Natural killer cell treated with Interleukin-12 subunit alpha and Interleukin-12 subunit beta and Interleukin-15 and Interleukin-18, amount 100 ng/mL, for 72 hours (primary cell): ENCODE data around the gene MAP1LC3C. TPM values are rescaled to one million over a fixed set of nuclear protein-coding genes. Genes with fewer than 3 reads are reported as not detected.
"Not testable (repeated sequence)": the region's sequence is repeated elsewhere in the genome, so short reads cannot be mapped to it uniquely, and the experiment has no call there.

Source experiments
- ATAC-seq, 2 donors: fragments of 150-1000 bp; cut with Tn5 transposase in 1 of 2; sonication (Bioruptor Pico), chemical (Tn5 transposase) in 1 of 2; 2 replicates each; pipeline ENCODE4 v1.10.0; 2021
- DNase-seq: peaks from one replicate; pipeline ENCODE4 v3.0.0; 2022; ENCODE audit warnings: low spot score
- H3K27ac Mint-ChIP-seq, 2 donors: 1 replicate in 1 of 2; 2 replicates in 1 of 2; pipeline ENCODE4 v1.8.0; 2022; ENCODE audit warnings: mixed read lengths in 2 of 2, mild to moderate bottlenecking in 1 of 2, moderate library complexity in 1 of 2
- H3K27me3 Mint-ChIP-seq, 2 donors: 1 replicate in 1 of 2; 2 replicates in 1 of 2; pipeline ENCODE4 v1.8.0; 2022; ENCODE audit warnings: mixed read lengths in 2 of 2
- H3K36me3 Mint-ChIP-seq: one replicate; pipeline ENCODE4 v1.8.0; 2022; ENCODE audit warnings: mixed read lengths
- H3K4me1 Mint-ChIP-seq, 2 donors: 1 replicate in 1 of 2; 2 replicates in 1 of 2; pipeline ENCODE4 v1.8.0; 2022; ENCODE audit warnings: low read depth in 2 of 2, mixed read lengths in 2 of 2, mild to moderate bottlenecking in 1 of 2
- H3K4me3 Mint-ChIP-seq: one replicate; pipeline ENCODE4 v1.8.0; 2022; ENCODE audit warnings: mixed read lengths
- H3K9me3 Mint-ChIP-seq: 2 replicates; pipeline ENCODE4 v1.8.0; 2022; ENCODE audit warnings: mixed read lengths
- total RNA-seq, 2 donors: library from RNA; stranded (reverse); gene quantifications; one replicate each; pipeline ENCODE4 v1.2.3, GENCODE V29; 2022

Gene MAP1LC3C
- total RNA-seq, 2 donors from 2014 or later: not detected

GRCh38 chr1:242005866-242006535 lies 7.1 kb upstream of the MAP1LC3C start:
- H3K36me3 Mint-ChIP-seq: no peaks in the 10 kb centered on the region
- H3K27ac Mint-ChIP-seq: no peak overlapping the region
- no peaks in the 10 kb centered on the region for H3K4me1 Mint-ChIP-seq
- DNase-seq (no peak), ATAC-seq (no peak)
- H3K9me3 Mint-ChIP-seq: no peaks in the 10 kb centered on the region
- no peak overlapping the region for H3K4me3 Mint-ChIP-seq
- peaks cover 7% of the 10 kb centered on the region in 2 donors for H3K27me3 Mint-ChIP-seq

- DNase-seq (no peak), ATAC-seq (no peak)
- Mint-ChIP-seq H3K36me3 (no peaks in the 10 kb centered on the region), H3K27me3 (peaks cover 4 to 7% of the 10 kb centered on the region in 2 donors), H3K4me1 (no peaks in the 10 kb centered on the region), H3K9me3 (no peaks in the 10 kb centered on the region), H3K27ac (no peak overlapping the region), H3K4me3 (no peak overlapping the region)
Observed at GRCh38 chr1:242004751-242005495, 6.0 kb upstream of the MAP1LC3C start.

GRCh38 chr1:242002510-242002909 lies 3.6 kb upstream of the MAP1LC3C start:
- Mint-ChIP-seq H3K36me3 (no peaks in the 10 kb centered on the region), H3K4me1 (peaks cover 0 to 6% of the 10 kb centered on the region in 2 donors), H3K27ac (no peak overlapping the region), H3K9me3 (no peaks in the 10 kb centered on the region), H3K4me3 (no peak overlapping the region), H3K27me3 (peaks cover 0 to 5% of the 10 kb centered on the region in 2 donors)
- ATAC-seq (no peak), DNase-seq (no peak)

- no peak for ATAC-seq
- Mint-ChIP-seq H3K27me3 (peaks cover 0 to 5% of the 10 kb centered on the region in 2 donors), H3K4me3 (no peak overlapping the region), H3K9me3 (no peaks in the 10 kb centered on the region), H3K27ac (no peak overlapping the region), H3K36me3 (no peaks in the 10 kb centered on the region), H3K4me1 (peaks cover 0 to 6% of the 10 kb centered on the region in 2 donors)
- DNase-seq: no peak
Observed at GRCh38 chr1:242002072-242002471, 3.2 kb upstream of the MAP1LC3C start.

GRCh38 chr1:242000434-242000833 lies 1.5 kb upstream of the MAP1LC3C start:
- Mint-ChIP-seq H3K4me3 (no peak overlapping the region), H3K4me1 (peaks cover 0 to 6% of the 10 kb centered on the region in 2 donors), H3K9me3 (no peaks in the 10 kb centered on the region), H3K27me3 (peaks cover 0 to 6% of the 10 kb centered on the region in 2 donors), H3K36me3 (no peaks in the 10 kb centered on the region), H3K27ac (no peak overlapping the region)
- DNase-seq: no peak
- ATAC-seq: no peak

- H3K27ac Mint-ChIP-seq: peak overlapping the region in 1 of 2 donors; percentile 50
- H3K4me1 Mint-ChIP-seq: peaks cover 0 to 6% of the 10 kb centered on the region in 2 donors
- H3K36me3 Mint-ChIP-seq: no peaks in the 10 kb centered on the region
- H3K4me3 Mint-ChIP-seq: peak overlapping the region; percentile 58
- H3K9me3 Mint-ChIP-seq: no peaks in the 10 kb centered on the region
- H3K27me3 Mint-ChIP-seq: peaks cover 0 to 6% of the 10 kb centered on the region in 2 donors
- ATAC-seq (peak; percentile 65 to 77), DNase-seq (no peak)
Observed at GRCh38 chr1:241998412-241998921, 431 bp downstream of the MAP1LC3C start.

- no peaks in the 10 kb centered on the region for H3K9me3 Mint-ChIP-seq
- ATAC-seq: no peak
- H3K27me3 Mint-ChIP-seq: peaks cover 0 to 5% of the 10 kb centered on the region in 2 donors
- H3K36me3 Mint-ChIP-seq: no peaks in the 10 kb centered on the region
- peaks cover 0 to 6% of the 10 kb centered on the region in 2 donors for H3K4me1 Mint-ChIP-seq
- H3K4me3 Mint-ChIP-seq: no peak overlapping the region
- DNase-seq: no peak
- no peak overlapping the region for H3K27ac Mint-ChIP-seq
Observed at GRCh38 chr1:241997401-241997998, 1.4 kb downstream of the MAP1LC3C start.

- H3K4me1 Mint-ChIP-seq: peaks cover 0 to 6% of the 10 kb centered on the region in 2 donors
- no peaks in the 10 kb centered on the region for H3K36me3 Mint-ChIP-seq
- no peak overlapping the region for H3K4me3 Mint-ChIP-seq
- no peak for DNase-seq
- no peaks in the 10 kb centered on the region for H3K9me3 Mint-ChIP-seq
- no peak for ATAC-seq
- H3K27ac Mint-ChIP-seq: no peak overlapping the region
- H3K27me3 Mint-ChIP-seq: peaks cover 0 to 4% of the 10 kb centered on the region in 2 donors
Observed at GRCh38 chr1:241994171-241994570, 4.7 kb downstream of the MAP1LC3C start.

GRCh38 chr1:241992734-241993133 lies 6.2 kb downstream of the MAP1LC3C start:
- DNase-seq (no peak), ATAC-seq (no peak)
- no peaks in the 10 kb centered on the region for H3K9me3 Mint-ChIP-seq
- no peak overlapping the region for H3K27ac Mint-ChIP-seq
- no peaks in the 10 kb centered on the region for H3K36me3 Mint-ChIP-seq
- H3K4me1 Mint-ChIP-seq: no peaks in the 10 kb centered on the region
- no peak overlapping the region for H3K4me3 Mint-ChIP-seq
- peaks cover 0 to 4% of the 10 kb centered on the region in 2 donors for H3K27me3 Mint-ChIP-seq

GRCh38 chr1:241990040-241990439 lies 8.9 kb downstream of the MAP1LC3C start:
- no peaks in the 10 kb centered on the region for H3K4me1 Mint-ChIP-seq
- no peak overlapping the region for H3K4me3 Mint-ChIP-seq
- ATAC-seq (no peak), DNase-seq (no peak)
- no peaks in the 10 kb centered on the region for H3K27me3 Mint-ChIP-seq
- H3K9me3 Mint-ChIP-seq: no peaks in the 10 kb centered on the region
- H3K36me3 Mint-ChIP-seq: no peaks in the 10 kb centered on the region
- no peak overlapping the region for H3K27ac Mint-ChIP-seq

- not testable (repeated sequence) for H3K27ac Mint-ChIP-seq, H3K4me3 Mint-ChIP-seq, H3K36me3 Mint-ChIP-seq, H3K9me3 Mint-ChIP-seq, ATAC-seq, H3K27me3 Mint-ChIP-seq, DNase-seq, H3K4me1 Mint-ChIP-seq
Observed at GRCh38 chr1:241988389-241988930, 10.4 kb downstream of the MAP1LC3C start.

GRCh38 chr1:241985787-241986186 lies 13.1 kb downstream of the MAP1LC3C start:
- H3K27me3 Mint-ChIP-seq: no peaks in the 10 kb centered on the region
- no peak overlapping the region for H3K27ac Mint-ChIP-seq
- H3K4me3 Mint-ChIP-seq: no peak overlapping the region
- H3K4me1 Mint-ChIP-seq: no peaks in the 10 kb centered on the region
- DNase-seq (no peak), ATAC-seq (no peak)
- H3K9me3 Mint-ChIP-seq: no peaks in the 10 kb centered on the region
- H3K36me3 Mint-ChIP-seq: no peaks in the 10 kb centered on the region

GRCh38 chr1:241979926-241980325 lies 19.0 kb downstream of the MAP1LC3C start:
- Mint-ChIP-seq H3K9me3 (no peaks in the 10 kb centered on the region), H3K36me3 (no peaks in the 10 kb centered on the region), H3K4me3 (no peak overlapping the region), H3K27ac (no peak overlapping the region), H3K4me1 (no peaks in the 10 kb centered on the region), H3K27me3 (no peaks in the 10 kb centered on the region)
- DNase-seq (no peak), ATAC-seq (no peak)

GRCh38 chr1:241979071-241979470 lies 19.8 kb downstream of the MAP1LC3C start:
- no peaks in the 10 kb centered on the region for H3K9me3 Mint-ChIP-seq
- H3K36me3 Mint-ChIP-seq: no peaks in the 10 kb centered on the region
- no peaks in the 10 kb centered on the region for H3K27me3 Mint-ChIP-seq
- ATAC-seq (no peak), DNase-seq (no peak)
- no peaks in the 10 kb centered on the region for H3K4me1 Mint-ChIP-seq
- H3K27ac Mint-ChIP-seq: no peak overlapping the region
- no peak overlapping the region for H3K4me3 Mint-ChIP-seq
